Mesenchymal stem cell (in vitro differentiated cells and primary cell): ENCODE measurements around the gene PFKP.

ENCODE experiments used
- DNase-seq: peaks from one replicate; pipeline ENCODE4 v3.0.0-alpha.2; 2013
- H2AFZ ChIP-seq: one replicate; pipeline ENCODE4 v1.6.1; 2013; ENCODE audit warnings: low read depth, mild to moderate bottlenecking, control low read depth, inconsistent platforms, low read length, moderate library complexity
- H2AK5ac ChIP-seq: 2 replicates; pipeline ENCODE4 v1.6.1; 2013; ENCODE audit warnings: low read length, moderate library complexity, mild to moderate bottlenecking, inconsistent platforms; ENCODE audit not compliant: severe bottlenecking
- H2BK120ac ChIP-seq: one replicate; pipeline ENCODE4 v1.6.1; 2013; ENCODE audit warnings: low read depth, mild to moderate bottlenecking, inconsistent platforms, low read length, moderate library complexity
- H2BK12ac ChIP-seq, 2 experiments: one replicate each; pipeline ENCODE4 v1.6.1; 2013; ENCODE audit warnings: inconsistent platforms in 2 of 2, low read length in 2 of 2, mild to moderate bottlenecking in 2 of 2, moderate library complexity in 2 of 2, control low read depth in 1 of 2
- H2BK15ac ChIP-seq: one replicate; pipeline ENCODE4 v1.6.1; 2013; ENCODE audit warnings: mild to moderate bottlenecking, low read depth, inconsistent platforms; ENCODE audit not compliant: poor library complexity, severe bottlenecking
- H2BK5ac ChIP-seq: 2 replicates; pipeline ENCODE4 v1.6.1; 2013; ENCODE audit warnings: low read depth, mild to moderate bottlenecking, low read length, control low read depth, inconsistent platforms; ENCODE audit not compliant: poor library complexity, severe bottlenecking
- H3K14ac ChIP-seq, 2 experiments: one replicate each; pipeline ENCODE4 v1.6.1; 2013; ENCODE audit warnings: inconsistent platforms in 2 of 2, low read length in 2 of 2, control low read depth in 1 of 2, mild to moderate bottlenecking in 1 of 2, moderate library complexity in 1 of 2
- H3K18ac ChIP-seq, 2 experiments: one replicate each; pipeline ENCODE4 v1.6.1; 2013; ENCODE audit warnings: inconsistent platforms in 2 of 2, low read length in 2 of 2, control low read depth in 1 of 2, low read depth in 1 of 2, mild to moderate bottlenecking in 1 of 2
- H3K23ac ChIP-seq, 2 experiments: one replicate each; pipeline ENCODE4 v1.6.1; 2013; ENCODE audit warnings: inconsistent platforms in 2 of 2, low read length in 2 of 2, mild to moderate bottlenecking in 2 of 2, moderate library complexity in 2 of 2, control low read depth in 1 of 2
- H3K27ac ChIP-seq: 2 replicates; pipeline ENCODE4 v1.5.1; 2013; ENCODE audit warnings: mild to moderate bottlenecking, moderate library complexity, low read length, control low read depth, inconsistent platforms; ENCODE audit not compliant: poor library complexity, severe bottlenecking
- H3K27me3 ChIP-seq, 2 experiments: 2 replicates each; pipeline versions ENCODE4 v1.6.1 to v1.7.0; 2013; ENCODE audit warnings: low read length in 2 of 2, mild to moderate bottlenecking in 2 of 2, moderate library complexity in 2 of 2, control low read depth in 1 of 2, inconsistent platforms in 1 of 2; ENCODE audit not compliant: control insufficient read depth in 1 of 2, insufficient read depth in 1 of 2
- H3K36me3 ChIP-seq, 2 experiments: 2 replicates each; pipeline versions ENCODE4 v1.6.1 to v1.7.0; 2013; ENCODE audit warnings: low read length in 2 of 2, control low read depth in 1 of 2, inconsistent platforms in 1 of 2, low read depth in 1 of 2, mild to moderate bottlenecking in 1 of 2; ENCODE audit not compliant: insufficient read depth in 2 of 2, control insufficient read depth in 1 of 2
- H3K4ac ChIP-seq, 2 experiments: one replicate each; pipeline ENCODE4 v1.6.1; 2013; ENCODE audit warnings: inconsistent platforms in 2 of 2, low read length in 2 of 2, mild to moderate bottlenecking in 2 of 2, moderate library complexity in 2 of 2, control low read depth in 1 of 2, low read depth in 1 of 2
- H3K4me1 ChIP-seq: 2 replicates; pipeline ENCODE4 v1.6.1; 2013; ENCODE audit warnings: low read depth, low read length, control low read depth; ENCODE audit not compliant: control insufficient read depth, insufficient read depth
- H3K4me2 ChIP-seq: 2 replicates; pipeline ENCODE4 v1.6.1; 2013; ENCODE audit warnings: low read length, mild to moderate bottlenecking, inconsistent platforms; ENCODE audit not compliant: poor library complexity, severe bottlenecking
- H3K4me3 ChIP-seq, 2 experiments: 2 replicates each; pipeline versions ENCODE4 v1.5.1 to v1.7.0; 2013; ENCODE audit warnings: low read length in 2 of 2, mild to moderate bottlenecking in 2 of 2, control low read depth in 1 of 2, low read depth in 1 of 2; ENCODE audit not compliant: insufficient read depth in 1 of 2
- H3K79me1 ChIP-seq: replicated peaks from 2 replicates; pipeline ENCODE4 v1.6.1; 2013; ENCODE audit warnings: mild to moderate bottlenecking, control low read depth, low read length, inconsistent platforms; ENCODE audit not compliant: poor library complexity, severe bottlenecking
- H3K9ac ChIP-seq: 2 replicates; pipeline ENCODE4 v1.7.0; 2013; ENCODE audit warnings: mild to moderate bottlenecking, low read length, moderate library complexity
- H3K9me3 ChIP-seq: 2 replicates; pipeline ENCODE4 v1.7.0; 2013; ENCODE audit warnings: mild to moderate bottlenecking, low read length; ENCODE audit not compliant: control insufficient read depth
- H4K8ac ChIP-seq: one replicate; pipeline ENCODE4 v1.6.1; 2013; ENCODE audit warnings: inconsistent platforms, mild to moderate bottlenecking, low read length, moderate library complexity
- H4K91ac ChIP-seq: one replicate; pipeline ENCODE4 v1.6.1; 2013; ENCODE audit warnings: mild to moderate bottlenecking, low read length, inconsistent platforms
- whole genome bisulfite sequencing: methylation state at CpG from one replicate; pipeline ENCODE4 v1.1.7; 2013; ENCODE audit warnings: mixed read lengths; 5-methylcytosine and 5-hydroxymethylcytosine counted together

The PFKP gene

GRCh38 chr10:3100856-3101640 lies 33.7 kb downstream of the PFKP start:
- H3K4me2 ChIP-seq = no peak overlapping the region
- H3K79me1 ChIP-seq = peaks cover 24% of the 10 kb centered on the region
- peaks cover 47% of the 10 kb centered on the region for H3K4me1 ChIP-seq
- H3K14ac ChIP-seq = no peak overlapping the region
- H3K4me3 ChIP-seq = no peak overlapping the region
- H3K9ac ChIP-seq = no peak overlapping the region
- H3K4ac ChIP-seq = no peak overlapping the region
- 97% methylated on average over 31 of the region's 31 CpGs for WGBS
- H2AK5ac ChIP-seq = peak overlapping the region; percentile 17
- H3K27me3 ChIP-seq = no peaks in the 10 kb centered on the region
- no peak overlapping the region for H2BK5ac ChIP-seq
- no peak overlapping the region for H3K23ac ChIP-seq
- no peak overlapping the region for H2BK12ac ChIP-seq
- H4K8ac ChIP-seq = no peak overlapping the region
- H2AFZ ChIP-seq = no peak overlapping the region
- H3K36me3 ChIP-seq = peaks cover 39 to 50% of the 10 kb centered on the region in 2 experiments
- H3K27ac ChIP-seq = no peak overlapping the region
- no peak overlapping the region for H2BK15ac ChIP-seq
- H2BK120ac ChIP-seq = no peak overlapping the region
- H3K9me3 ChIP-seq = no peaks in the 10 kb centered on the region
- peak overlapping the region in 1 of 2 experiments; percentile 6 for H3K18ac ChIP-seq
- no peak for DNase-seq
- H4K91ac ChIP-seq = peak overlapping the region; percentile 11

GRCh38 chr10:3102720-3103427 lies 35.5 kb downstream of the PFKP start:
- no peak for DNase-seq
- H3K4me1 ChIP-seq = peaks cover 44% of the 10 kb centered on the region
- WGBS = 92% methylated on average over 19 of the region's 19 CpGs

GRCh38 chr10:3103646-3104045 lies 36.3 kb downstream of the PFKP start:
- 96% methylated on average over 30 of the region's 30 CpGs for WGBS
- H3K18ac ChIP-seq = no peak overlapping the region

More at GRCh38 chr10:3102720-3103427, 35.5 kb downstream of the PFKP start:
- no peak overlapping the region for H2AK5ac ChIP-seq
- H3K27ac ChIP-seq = no peak overlapping the region
- peaks cover 24% of the 10 kb centered on the region for H3K79me1 ChIP-seq
- no peaks in the 10 kb centered on the region for H3K27me3 ChIP-seq
- no peak overlapping the region for H3K18ac ChIP-seq
- no peak overlapping the region for H2AFZ ChIP-seq
- no peak overlapping the region for H3K23ac ChIP-seq
- H3K4me2 ChIP-seq = no peak overlapping the region
- H3K4ac ChIP-seq = no peak overlapping the region
- no peak overlapping the region for H2BK5ac ChIP-seq
- H2BK120ac ChIP-seq = no peak overlapping the region
- no peak overlapping the region for H4K8ac ChIP-seq
- no peak overlapping the region for H3K14ac ChIP-seq
- H4K91ac ChIP-seq = no peak overlapping the region
- no peak overlapping the region for H2BK15ac ChIP-seq
- no peak overlapping the region for H3K4me3 ChIP-seq
- H3K36me3 ChIP-seq = peaks cover 39 to 50% of the 10 kb centered on the region in 2 experiments
- H3K9me3 ChIP-seq = no peaks in the 10 kb centered on the region
- peak overlapping the region; percentile 71 for H3K9ac ChIP-seq
- no peak overlapping the region for H2BK12ac ChIP-seq

GRCh38 chr10:3104251-3104918 lies 37.0 kb downstream of the PFKP start:
- H3K4me2 ChIP-seq = no peak overlapping the region
- no peak overlapping the region for H2BK12ac ChIP-seq
- no peak overlapping the region for H3K27ac ChIP-seq
- peak overlapping the region; percentile 70 for H2AK5ac ChIP-seq
- no peak for DNase-seq
- no peak overlapping the region for H2BK120ac ChIP-seq
- H3K4me1 ChIP-seq = peaks cover 44% of the 10 kb centered on the region
- H3K79me1 ChIP-seq = peaks cover 29% of the 10 kb centered on the region
- no peak overlapping the region for H3K9ac ChIP-seq
- H4K8ac ChIP-seq = no peak overlapping the region
- H4K91ac ChIP-seq = no peak overlapping the region
- WGBS = 92% methylated on average over 28 of the region's 28 CpGs
- no peak overlapping the region for H2BK15ac ChIP-seq
- H3K18ac ChIP-seq = no peak overlapping the region
- H2BK5ac ChIP-seq = no peak overlapping the region
- no peaks in the 10 kb centered on the region for H3K9me3 ChIP-seq
- H3K4me3 ChIP-seq = no peak overlapping the region
- no peaks in the 10 kb centered on the region for H3K27me3 ChIP-seq
- H3K14ac ChIP-seq = no peak overlapping the region
- H3K23ac ChIP-seq = no peak overlapping the region
- no peak overlapping the region for H3K4ac ChIP-seq
- peaks cover 49 to 60% of the 10 kb centered on the region in 2 experiments for H3K36me3 ChIP-seq
- no peak overlapping the region for H2AFZ ChIP-seq

More at GRCh38 chr10:3103646-3104045, 36.3 kb downstream of the PFKP start:
- Histone ChIP-seq H3K4me1 (peaks cover 45% of the 10 kb centered on the region), H4K91ac (no peak overlapping the region), H3K4me3 (no peak overlapping the region), H3K4me2 (no peak overlapping the region), H3K36me3 (peaks cover 41 to 53% of the 10 kb centered on the region in 2 experiments), H4K8ac (no peak overlapping the region), H2BK15ac (no peak overlapping the region), H3K14ac (no peak overlapping the region), H2BK12ac (no peak overlapping the region), H2AFZ (no peak overlapping the region), H2AK5ac (no peak overlapping the region), H3K9me3 (no peaks in the 10 kb centered on the region), H3K27me3 (no peaks in the 10 kb centered on the region), H3K79me1 (peaks cover 24% of the 10 kb centered on the region), H2BK5ac (no peak overlapping the region), H3K23ac (no peak overlapping the region), H2BK120ac (no peak overlapping the region), H3K27ac (no peak overlapping the region), H3K4ac (no peak overlapping the region), H3K9ac (peak overlapping the region; percentile 71)
- DNase-seq = no peak
